ENCODE data around the gene WFDC1.

GRCh38 chr16:84356176-84356575 is 61.5 kb downstream of the WFDC1 start:
- no peak for TF ChIP-seq CTCF (IDR thresholded peaks at IDR 0.05; ENCODE audit: low read depth, low read length, missing input control)
- no peak for TF ChIP-seq YY1 (IDR thresholded peaks at IDR 0.05)
- TF ChIP-seq, protein P1, sequence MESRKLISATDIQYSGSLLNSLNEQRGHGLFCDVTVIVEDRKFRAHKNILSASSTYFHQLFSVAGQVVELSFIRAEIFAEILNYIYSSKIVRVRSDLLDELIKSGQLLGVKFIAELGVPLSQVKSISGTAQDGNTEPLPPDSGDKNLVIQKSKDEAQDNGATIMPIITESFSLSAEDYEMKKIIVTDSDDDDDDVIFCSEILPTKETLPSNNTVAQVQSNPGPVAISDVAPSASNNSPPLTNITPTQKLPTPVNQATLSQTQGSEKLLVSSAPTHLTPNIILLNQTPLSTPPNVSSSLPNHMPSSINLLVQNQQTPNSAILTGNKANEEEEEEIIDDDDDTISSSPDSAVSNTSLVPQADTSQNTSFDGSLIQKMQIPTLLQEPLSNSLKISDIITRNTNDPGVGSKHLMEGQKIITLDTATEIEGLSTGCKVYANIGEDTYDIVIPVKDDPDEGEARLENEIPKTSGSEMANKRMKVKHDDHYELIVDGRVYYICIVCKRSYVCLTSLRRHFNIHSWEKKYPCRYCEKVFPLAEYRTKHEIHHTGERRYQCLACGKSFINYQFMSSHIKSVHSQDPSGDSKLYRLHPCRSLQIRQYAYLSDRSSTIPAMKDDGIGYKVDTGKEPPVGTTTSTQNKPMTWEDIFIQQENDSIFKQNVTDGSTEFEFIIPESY (IDR thresholded peaks at IDR 0.05), result no peak
- TF ChIP-seq EGR1 (IDR thresholded peaks at IDR 0.05; ENCODE audit: low read depth in 2 of 2), result no peak

Measured in liver (tissue), 3 donors.